Tibial artery (tissue), 4 donors: ENCODE data around the gene RNF11.
A peak's percentile ranks its signal among the peaks of the same experiment; 100 is the strongest.

Source experiments
- DNase-seq, 2 donors: peaks; one replicate each; pipeline ENCODE4 v3.0.0-alpha.2; 2019
- H3K27ac ChIP-seq, 2 donors: fragments of 200-600 bp; sonication (generic) in 1 of 2; 1 replicate in 1 of 2; 2 replicates in 1 of 2; pipeline ENCODE4 v1.5.1; 2018 to 2019; ENCODE audit warnings: mild to moderate bottlenecking in 1 of 2
- H3K27me3 ChIP-seq, 2 donors: fragments of 200-600 bp; sonication (generic) in 1 of 2; one replicate each; pipeline versions ENCODE4 v1.5.1 to v1.6.0; 2016 to 2019
- H3K36me3 ChIP-seq, 3 donors: fragments of 200-600 bp; sonication (generic) in 2 of 3; one replicate each; pipeline ENCODE4 v1.5.1; 2016 to 2019; ENCODE audit warnings: mild to moderate bottlenecking in 2 of 3
- H3K4me1 ChIP-seq, 4 donors: fragments of 200-600 bp; sonication (generic) in 2 of 4; 1 replicate in 3 of 4; 2 replicates in 1 of 4; pipeline ENCODE4 v1.5.1; 2016 to 2019
- H3K4me3 ChIP-seq, 2 donors: fragments of 200-600 bp; sonication (generic) in 1 of 2; 1 replicate in 1 of 2; 2 replicates in 1 of 2; pipeline ENCODE4 v1.5.1; 2018 to 2019; ENCODE audit warnings: mild to moderate bottlenecking in 2 of 2
- H3K9me3 ChIP-seq, 3 donors: fragments of 200-600 bp; sonication (generic) in 1 of 3; one replicate each; pipeline ENCODE4 v1.5.1; 2016 to 2019
- CTCF ChIP-seq, 2 experiments: fragments of 200-600 bp in 1 of 2; fragments of 450-650 bp in 1 of 2; IDR thresholded peaks; one replicate each; pipeline ENCODE4 v1.5.1; 2017 to 2019; ENCODE audit warnings: antibody characterized with exemption in 2 of 2, mild to moderate bottlenecking in 1 of 2, moderate library complexity in 1 of 2
- intact Hi-C: fragments of 100-400 bp; cut with DNase I; formaldehyde crosslinking; loops from one replicate; pipeline ENCODE4 v1.15.0; 2023; ENCODE audit warnings: low total_unique reads

RNF11 gene

GRCh38 chr1:51311826-51312225 lies 75.8 kb downstream of the RNF11 start:
- Histone ChIP-seq H3K4me1 (peaks cover 0 to 10% (median 0%) of the 10 kb centered on the region in 4 donors), H3K4me3 (no peak overlapping the region), H3K27me3 (no peaks in the 10 kb centered on the region), H3K27ac (no peak overlapping the region), H3K9me3 (no peaks in the 10 kb centered on the region), H3K36me3 (no peaks in the 10 kb centered on the region)
- no peak for TF ChIP-seq CTCF (IDR thresholded peaks at IDR 0.05)
- DNase-seq, result no peak
- intact Hi-C loops, result no loop called here

GRCh38 chr1:51312718-51313117 lies 76.6 kb downstream of the RNF11 start:
- no peaks in the 10 kb centered on the region for H3K27me3 ChIP-seq

GRCh38 chr1:51313268-51313852 lies 77.3 kb downstream of the RNF11 start:
- DNase-seq, result no peak

More at GRCh38 chr1:51312718-51313117, 76.6 kb downstream of the RNF11 start:
- no peak for TF ChIP-seq CTCF (IDR thresholded peaks at IDR 0.05)
- DNase-seq, result no peak
- intact Hi-C loops, result no loop called here
- Histone ChIP-seq H3K36me3 (no peaks in the 10 kb centered on the region), H3K4me3 (no peak overlapping the region), H3K27ac (no peak overlapping the region), H3K4me1 (peaks cover 0 to 10% (median 0%) of the 10 kb centered on the region in 4 donors), H3K9me3 (no peaks in the 10 kb centered on the region)

GRCh38 chr1:51313961-51314777 lies 78.1 kb downstream of the RNF11 start:
- Histone ChIP-seq H3K4me1 (peaks cover 0 to 10% (median 0%) of the 10 kb centered on the region in 4 donors), H3K27ac (no peak overlapping the region), H3K27me3 (no peaks in the 10 kb centered on the region), H3K9me3 (no peaks in the 10 kb centered on the region), H3K4me3 (no peak overlapping the region), H3K36me3 (no peaks in the 10 kb centered on the region)
- peak in 1 of 2 donors; percentile 56 for DNase-seq
- intact Hi-C loops, result no loop called here
- no peak for TF ChIP-seq CTCF (IDR thresholded peaks at IDR 0.05)

More at GRCh38 chr1:51313268-51313852, 77.3 kb downstream of the RNF11 start:
- no peaks in the 10 kb centered on the region for H3K36me3 ChIP-seq
- intact Hi-C loops, result no loop called here
- no peaks in the 10 kb centered on the region for H3K9me3 ChIP-seq
- no peak overlapping the region for H3K4me3 ChIP-seq
- peaks cover 0 to 10% (median 0%) of the 10 kb centered on the region in 4 donors for H3K4me1 ChIP-seq
- no peaks in the 10 kb centered on the region for H3K27me3 ChIP-seq
- peak in 1 of 2 experiments; percentile 5 for TF ChIP-seq CTCF (IDR thresholded peaks at IDR 0.05)
- H3K27ac ChIP-seq, result no peak overlapping the region

- H3K9me3 ChIP-seq, result no peaks in the 10 kb centered on the region
- peaks cover 0 to 10% (median 0%) of the 10 kb centered on the region in 4 donors for H3K4me1 ChIP-seq
- intact Hi-C loops, result no loop called here
- H3K27me3 ChIP-seq, result no peaks in the 10 kb centered on the region
- H3K4me3 ChIP-seq, result no peak overlapping the region
- H3K36me3 ChIP-seq, result no peaks in the 10 kb centered on the region
- no peak for TF ChIP-seq CTCF (IDR thresholded peaks at IDR 0.05)
- no peak for DNase-seq
- no peak overlapping the region for H3K27ac ChIP-seq
These were observed 78.9 kb downstream of the RNF11 start for GRCh38 chr1:51314974-51315373.
